Neutrophil (primary cell): ENCODE results near the gene ADAMTS14.

Experiments
- H3K27ac ChIP-seq: fragments of 200-600 bp; sonication (generic); 2 replicates; pipeline ENCODE4 v1.5.1; 2016; ENCODE audit warnings: mild to moderate bottlenecking, moderate library complexity
- H3K27me3 ChIP-seq: fragments of 200-600 bp; sonication (generic); 2 replicates; pipeline ENCODE4 v1.6.0; 2016; ENCODE audit warnings: mild to moderate bottlenecking
- H3K36me3 ChIP-seq: fragments of 200-600 bp; sonication (generic); 2 replicates; pipeline ENCODE4 v1.5.1; 2017
- H3K4me1 ChIP-seq, 2 experiments: fragments of 200-600 bp in 1 of 2; sonication (generic) in 1 of 2; 1 replicate in 1 of 2; 2 replicates in 1 of 2; pipeline versions ENCODE4 v1.5.1 to v1.6.1; 2013 to 2016; ENCODE audit warnings: low read depth in 1 of 2, low read length in 1 of 2, mild to moderate bottlenecking in 1 of 2, moderate library complexity in 1 of 2; ENCODE audit not compliant: control insufficient read depth in 1 of 2, insufficient read depth in 1 of 2
- H3K4me3 ChIP-seq, 2 experiments: fragments of 200-600 bp in 1 of 2; sonication (generic) in 1 of 2; 1 replicate in 1 of 2; 2 replicates in 1 of 2; pipeline ENCODE4 v1.5.1; 2013 to 2016; ENCODE audit warnings: low read depth in 1 of 2, low read length in 1 of 2, mild to moderate bottlenecking in 1 of 2, moderate library complexity in 1 of 2
- H3K9me3 ChIP-seq: fragments of 200-600 bp; sonication (generic); 2 replicates; pipeline ENCODE4 v1.5.1; 2016
- TF ChIP-seq, protein P1 (sequence below): fragments of 200-600 bp; sonication (generic); IDR thresholded peaks from 2 replicates; pipeline ENCODE4 v1.5.1; 2016; ENCODE audit warnings: antibody characterized with exemption

ADAMTS14 gene

DNA sequence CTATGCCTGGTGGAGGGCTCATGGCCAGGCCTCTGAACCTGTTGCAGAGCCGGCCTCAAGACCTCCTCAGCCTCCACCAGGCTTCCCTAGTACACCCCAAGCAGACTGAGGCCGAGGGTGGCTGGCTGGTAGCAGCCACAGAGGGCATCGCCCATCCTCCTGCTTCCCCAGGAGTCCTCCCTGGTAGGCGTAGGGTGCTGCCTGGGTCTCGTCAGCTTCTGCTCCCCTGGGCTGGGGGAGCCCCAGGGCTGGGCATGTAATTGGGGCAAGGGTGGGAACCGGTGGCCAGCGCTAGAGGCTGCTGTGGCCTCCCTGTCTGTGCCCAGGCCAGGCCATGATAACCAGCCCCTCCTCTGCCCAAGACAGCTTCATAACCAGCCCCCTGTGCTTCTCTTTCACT, 80.3 kb downstream of the ADAMTS14 start:
- Histone ChIP-seq H3K27me3 (no peaks in the 10 kb centered on the region), H3K4me3 (no peak overlapping the region)
- TF ChIP-seq, protein P1, sequence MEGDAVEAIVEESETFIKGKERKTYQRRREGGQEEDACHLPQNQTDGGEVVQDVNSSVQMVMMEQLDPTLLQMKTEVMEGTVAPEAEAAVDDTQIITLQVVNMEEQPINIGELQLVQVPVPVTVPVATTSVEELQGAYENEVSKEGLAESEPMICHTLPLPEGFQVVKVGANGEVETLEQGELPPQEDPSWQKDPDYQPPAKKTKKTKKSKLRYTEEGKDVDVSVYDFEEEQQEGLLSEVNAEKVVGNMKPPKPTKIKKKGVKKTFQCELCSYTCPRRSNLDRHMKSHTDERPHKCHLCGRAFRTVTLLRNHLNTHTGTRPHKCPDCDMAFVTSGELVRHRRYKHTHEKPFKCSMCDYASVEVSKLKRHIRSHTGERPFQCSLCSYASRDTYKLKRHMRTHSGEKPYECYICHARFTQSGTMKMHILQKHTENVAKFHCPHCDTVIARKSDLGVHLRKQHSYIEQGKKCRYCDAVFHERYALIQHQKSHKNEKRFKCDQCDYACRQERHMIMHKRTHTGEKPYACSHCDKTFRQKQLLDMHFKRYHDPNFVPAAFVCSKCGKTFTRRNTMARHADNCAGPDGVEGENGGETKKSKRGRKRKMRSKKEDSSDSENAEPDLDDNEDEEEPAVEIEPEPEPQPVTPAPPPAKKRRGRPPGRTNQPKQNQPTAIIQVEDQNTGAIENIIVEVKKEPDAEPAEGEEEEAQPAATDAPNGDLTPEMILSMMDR, result no peak

DNA sequence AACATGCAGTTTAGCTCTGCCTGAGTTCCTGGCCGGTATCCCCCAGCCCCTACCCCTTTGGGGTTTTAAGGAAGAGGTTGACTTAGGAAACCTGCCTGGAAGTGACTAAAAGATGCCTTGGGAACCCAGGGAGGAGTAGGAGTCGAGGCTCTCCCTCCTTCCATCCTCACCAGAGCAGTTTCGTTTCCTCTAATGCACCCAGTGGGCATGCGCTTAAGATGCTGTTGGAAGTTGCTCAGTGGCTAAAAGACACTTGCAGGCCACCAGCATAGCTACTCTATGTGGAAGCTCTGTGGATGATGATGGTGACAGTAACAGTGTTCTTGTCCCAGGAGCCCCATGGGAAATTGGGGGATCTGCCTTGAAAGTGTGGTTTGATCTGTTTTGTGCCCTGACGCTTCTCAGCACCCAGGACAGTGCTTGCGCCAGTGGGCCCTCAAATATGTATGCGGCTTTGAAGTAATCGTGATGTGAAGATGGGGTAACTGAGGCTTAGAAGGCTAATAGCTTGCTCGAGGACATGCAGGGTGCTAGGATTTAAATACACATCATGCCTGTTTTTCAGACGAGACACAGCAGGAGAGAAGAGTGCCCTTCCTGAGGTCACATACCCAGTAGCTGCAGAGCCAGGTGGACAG, 80.8 kb downstream of the ADAMTS14 start:
- no peaks in the 10 kb centered on the region for H3K27me3 ChIP-seq
- H3K36me3 ChIP-seq, result no peaks in the 10 kb centered on the region
- TF ChIP-seq, protein P1, result no peak

More for the DNA sequence above, 80.3 kb downstream of the ADAMTS14 start:
- no peaks in the 10 kb centered on the region for H3K36me3 ChIP-seq
- no peaks in the 10 kb centered on the region for H3K9me3 ChIP-seq
- H3K27ac ChIP-seq, result no peak overlapping the region
- no peaks in the 10 kb centered on the region for H3K4me1 ChIP-seq

DNA sequence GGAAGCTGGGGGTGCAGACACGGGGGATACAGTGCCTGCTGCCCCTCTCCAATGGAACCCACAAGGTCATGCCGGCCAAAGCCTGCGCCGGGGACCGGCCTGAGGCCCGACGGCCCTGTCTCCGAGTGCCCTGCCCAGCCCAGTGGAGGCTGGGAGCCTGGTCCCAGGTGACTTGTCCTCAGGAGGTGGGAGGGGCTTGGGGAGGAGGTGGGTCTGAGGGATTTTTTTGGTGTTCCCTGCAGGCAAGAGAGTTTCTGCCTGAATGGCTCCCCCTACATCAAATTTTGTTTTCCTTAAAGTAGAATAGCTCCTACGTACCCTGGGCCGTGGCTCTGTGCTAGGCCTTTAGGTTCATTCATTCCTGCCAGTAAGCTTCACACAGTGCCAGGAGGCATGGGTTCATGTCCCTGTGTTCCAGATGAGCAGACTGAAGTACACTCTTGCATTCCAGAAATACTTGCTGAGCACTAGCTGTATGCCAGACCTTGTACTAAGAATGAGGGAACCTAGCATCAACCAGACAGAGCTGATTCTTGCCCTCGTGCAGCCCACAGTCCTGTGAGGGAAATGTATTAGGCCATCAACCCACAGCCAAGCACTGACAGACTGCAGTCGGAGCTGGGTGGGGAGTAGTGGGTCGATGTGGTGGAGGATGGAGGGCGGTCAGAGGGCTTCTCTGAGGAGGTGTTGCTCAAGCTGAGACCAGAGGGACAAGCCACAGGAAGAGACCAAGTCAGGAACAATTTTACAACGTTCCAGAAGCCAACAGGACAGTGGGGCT, 81.7 kb downstream of the ADAMTS14 start:
- H3K9me3 ChIP-seq, result no peaks in the 10 kb centered on the region
- H3K4me1 ChIP-seq, result no peaks in the 10 kb centered on the region
- no peak overlapping the region for H3K27ac ChIP-seq
- H3K4me3 ChIP-seq, result no peak overlapping the region
- H3K36me3 ChIP-seq, result no peaks in the 10 kb centered on the region
- no peaks in the 10 kb centered on the region for H3K27me3 ChIP-seq
- TF ChIP-seq, protein P1, result no peak

More for the DNA sequence above, 80.8 kb downstream of the ADAMTS14 start:
- Histone ChIP-seq H3K4me3 (no peak overlapping the region), H3K9me3 (no peaks in the 10 kb centered on the region), H3K27ac (no peak overlapping the region), H3K4me1 (no peaks in the 10 kb centered on the region)

DNA sequence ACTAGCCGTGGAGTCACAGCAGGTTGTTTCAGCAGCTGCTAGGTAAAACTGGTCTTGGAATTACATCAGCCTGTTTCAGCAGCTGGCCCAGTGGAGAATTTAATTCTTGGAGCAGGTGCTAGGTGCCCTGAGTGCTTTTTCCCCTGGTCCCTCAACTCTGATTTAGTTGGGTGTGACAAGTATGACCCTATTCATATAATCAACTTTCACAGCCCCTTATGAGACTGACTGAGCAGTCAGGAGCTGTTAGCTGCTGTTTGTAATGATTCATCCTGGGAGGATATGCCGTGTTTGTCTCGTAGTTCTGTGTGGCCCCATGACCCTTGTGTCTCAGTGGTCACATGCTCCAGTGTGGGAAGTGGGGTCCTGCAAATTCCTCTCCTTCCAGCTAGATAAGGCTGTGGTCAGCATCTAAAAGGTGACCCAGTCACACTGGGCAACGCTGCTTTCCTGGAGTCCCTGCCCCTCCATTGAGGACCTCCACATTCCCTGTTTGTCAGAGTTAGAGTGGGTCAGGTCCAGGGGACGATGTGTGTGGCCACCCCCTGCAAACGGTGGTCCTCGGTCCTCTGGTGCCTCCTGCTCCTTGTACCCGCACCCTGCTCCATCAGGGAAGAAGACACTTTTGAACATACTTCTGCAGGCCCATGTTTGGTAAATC, 84.5 kb downstream of the ADAMTS14 start:
- no peaks in the 10 kb centered on the region for H3K36me3 ChIP-seq
- no peaks in the 10 kb centered on the region for H3K9me3 ChIP-seq
- no peak overlapping the region for H3K27ac ChIP-seq
- no peak overlapping the region for H3K4me3 ChIP-seq
- H3K27me3 ChIP-seq, result no peaks in the 10 kb centered on the region
- TF ChIP-seq, protein P1, result no peak
- peaks cover 0 to 4% of the 10 kb centered on the region in 2 experiments for H3K4me1 ChIP-seq

DNA sequence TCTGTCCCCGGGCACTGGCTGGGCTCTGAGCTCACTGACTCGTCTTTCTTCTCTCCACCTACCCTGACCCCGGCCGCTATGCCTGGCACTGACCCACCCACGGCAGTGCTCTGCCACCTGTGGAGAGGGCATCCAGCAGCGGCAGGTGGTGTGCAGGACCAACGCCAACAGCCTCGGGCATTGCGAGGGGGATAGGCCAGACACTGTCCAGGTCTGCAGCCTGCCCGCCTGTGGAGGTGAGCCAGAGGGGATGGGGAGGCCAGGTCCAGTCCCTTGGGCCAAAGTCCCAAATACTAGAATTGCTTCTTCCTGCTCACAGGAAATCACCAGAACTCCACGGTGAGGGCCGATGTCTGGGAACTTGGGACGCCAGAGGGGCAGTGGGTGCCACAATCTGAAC, 85.5 kb downstream of the ADAMTS14 start:
- Histone ChIP-seq H3K27me3 (no peaks in the 10 kb centered on the region), H3K4me3 (no peak overlapping the region), H3K4me1 (peaks cover 0 to 4% of the 10 kb centered on the region in 2 experiments), H3K36me3 (no peaks in the 10 kb centered on the region), H3K27ac (no peak overlapping the region), H3K9me3 (no peaks in the 10 kb centered on the region)
- TF ChIP-seq, protein P1, result no peak
